Panc1 (cell line): ENCODE results near the gene ADAMTS16. TPM values are rescaled to one million over a fixed set of nuclear protein-coding genes. Genes with fewer than 3 reads are reported as not detected.

ENCODE experiments used
- ATAC-seq: fragments of 200-7000 bp; cut with Tn5 transposase; 2 replicates; pipeline ENCODE4 v1.9.1; 2020; ENCODE audit warnings: mild to moderate bottlenecking, moderate library complexity
- BruUV-seq: library from RNA; stranded (reverse); fragments of 400-500 nt; replicated peaks from 2 replicates; lab custom pipeline; 2021; lab: Mats Ljungman, UMichigan
- CTCF ChIA-PET: fragments of 300-600 bp; sonication (Branson Sonifier 250); formaldehyde crosslinking; loops from one replicate; lab custom pipeline; 2022; ENCODE audit warnings: antibody characterized with exemption; lab: Charles Lee
- POLR2A ChIA-PET: fragments of 300-600 bp; sonication (Branson Sonifier 250); formaldehyde crosslinking; loops from one replicate; lab custom pipeline; 2022; ENCODE audit warnings: antibody characterized with exemption; lab: Charles Lee
- DNase-seq: peaks from one replicate; pipeline ENCODE4 v3.0.0-alpha.2; 2010; ENCODE audit warnings: low read depth, low spot score
- H3K27ac ChIP-seq: 2 replicates; pipeline ENCODE4 v1.5.1; 2011; ENCODE audit warnings: mild to moderate bottlenecking, low read length, inconsistent platforms
- H3K27me3 ChIP-seq: fragments of 200-500 bp; sonication (Bioruptor generic); 2 replicates; pipeline ENCODE4 v1.6.0; 2014; ENCODE audit warnings: low read length, inconsistent platforms; ENCODE audit not compliant: control insufficient read depth, insufficient read depth
- H3K36me3 ChIP-seq: fragments of 200-500 bp; sonication (Bioruptor generic); 2 replicates; pipeline ENCODE4 v1.5.1; 2014; ENCODE audit warnings: inconsistent platforms, mild to moderate bottlenecking, low read length, moderate library complexity; ENCODE audit not compliant: control insufficient read depth, insufficient read depth
- H3K4me1 ChIP-seq: 2 replicates; pipeline ENCODE4 v1.5.1; 2011; ENCODE audit warnings: inconsistent platforms, mild to moderate bottlenecking, low read length, moderate library complexity; ENCODE audit not compliant: control insufficient read depth, insufficient read depth
- H3K4me3 ChIP-seq, 2 experiments: 2 replicates each; pipeline ENCODE4 v1.5.1; 2011 to 2012; ENCODE audit warnings: low read depth in 2 of 2, low read length in 2 of 2, mild to moderate bottlenecking in 2 of 2, inconsistent platforms in 1 of 2, moderate library complexity in 1 of 2
- H3K9me3 ChIP-seq: fragments of 200-500 bp; sonication (Bioruptor generic); 2 replicates; pipeline ENCODE4 v1.5.1; 2014; ENCODE audit warnings: low read depth, mild to moderate bottlenecking, inconsistent platforms, low read length, moderate library complexity; ENCODE audit not compliant: control insufficient read depth, insufficient read depth
- POLR2AphosphoS5 ChIP-seq: IDR thresholded peaks from 2 replicates; pipeline ENCODE4 v1.6.1; 2012; ENCODE audit warnings: mild to moderate bottlenecking, low read depth, low read length, moderate library complexity
- SIN3A ChIP-seq: IDR thresholded peaks from 2 replicates; pipeline ENCODE4 v1.6.1; 2012; ENCODE audit warnings: low read depth, mild to moderate bottlenecking, low read length, moderate library complexity, borderline replicate concordance; ENCODE audit not compliant: insufficient read depth
- TCF7L2 ChIP-seq: IDR thresholded peaks from 2 replicates; pipeline ENCODE4 v1.6.1; 2011; ENCODE audit warnings: mild to moderate bottlenecking, low read depth, low read length, inconsistent platforms
- in situ Hi-C: cut with HindIII; loops from 2 replicates; pipeline ENCODE4 v1.10.0; 2016; ENCODE audit warnings: low sequenced_read_pairs, low pct_unique_long_range_greater_than_20kb
- intact Hi-C: fragments of 100-400 bp; cut with micrococcal nuclease; formaldehyde crosslinking; loops from one replicate; pipeline ENCODE4 v1.10.0; 2022; ENCODE audit not compliant: unreplicated experiment
- total RNA-seq: library from RNA; stranded (reverse); gene quantifications from one replicate; pipeline ENCODE4 v1.2.1, GENCODE V29; 2021; ENCODE audit not compliant: unreplicated experiment
- TF ChIP-seq, protein P1 (sequence below): fragments of 450-650 bp; IDR thresholded peaks from 2 replicates; pipeline ENCODE4 v1.5.1; 2017; ENCODE audit warnings: mild to moderate bottlenecking
- TF ChIP-seq, protein P2 (sequence below), 2 experiments: IDR thresholded peaks; 2 replicates each; pipeline ENCODE4 v1.6.1; 2011 to 2012; ENCODE audit warnings: low read depth in 2 of 2, control low read depth in 1 of 2, low read length in 1 of 2, mild to moderate bottlenecking in 1 of 2, moderate library complexity in 1 of 2; ENCODE audit not compliant: insufficient read depth in 1 of 2

The ADAMTS16 gene
- total RNA-seq, 1 experiment from 2014 or later = 0.54 TPM

- Histone ChIP-seq H3K4me1 (no peaks in the 10 kb centered on the region), H3K36me3 (no peaks in the 10 kb centered on the region), H3K27ac (no peak overlapping the region), H3K9me3 (no peaks in the 10 kb centered on the region), H3K4me3 (no peak overlapping the region), H3K27me3 (no peaks in the 10 kb centered on the region)
- intact Hi-C loops = no loop called here
- ChIA-PET POLR2A (no interaction called here), CTCF (no interaction called here)
- no peak for DNase-seq
- in situ Hi-C loops = no loop called here
- BruUV-seq = no TSS peak
- no peak for ATAC-seq
- TF ChIP-seq SIN3A = no peak
- TF ChIP-seq POLR2AphosphoS5 = no peak
- TF ChIP-seq, protein P1, sequence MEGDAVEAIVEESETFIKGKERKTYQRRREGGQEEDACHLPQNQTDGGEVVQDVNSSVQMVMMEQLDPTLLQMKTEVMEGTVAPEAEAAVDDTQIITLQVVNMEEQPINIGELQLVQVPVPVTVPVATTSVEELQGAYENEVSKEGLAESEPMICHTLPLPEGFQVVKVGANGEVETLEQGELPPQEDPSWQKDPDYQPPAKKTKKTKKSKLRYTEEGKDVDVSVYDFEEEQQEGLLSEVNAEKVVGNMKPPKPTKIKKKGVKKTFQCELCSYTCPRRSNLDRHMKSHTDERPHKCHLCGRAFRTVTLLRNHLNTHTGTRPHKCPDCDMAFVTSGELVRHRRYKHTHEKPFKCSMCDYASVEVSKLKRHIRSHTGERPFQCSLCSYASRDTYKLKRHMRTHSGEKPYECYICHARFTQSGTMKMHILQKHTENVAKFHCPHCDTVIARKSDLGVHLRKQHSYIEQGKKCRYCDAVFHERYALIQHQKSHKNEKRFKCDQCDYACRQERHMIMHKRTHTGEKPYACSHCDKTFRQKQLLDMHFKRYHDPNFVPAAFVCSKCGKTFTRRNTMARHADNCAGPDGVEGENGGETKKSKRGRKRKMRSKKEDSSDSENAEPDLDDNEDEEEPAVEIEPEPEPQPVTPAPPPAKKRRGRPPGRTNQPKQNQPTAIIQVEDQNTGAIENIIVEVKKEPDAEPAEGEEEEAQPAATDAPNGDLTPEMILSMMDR = no peak
- TF ChIP-seq TCF7L2 = no peak
- TF ChIP-seq, protein P2, sequence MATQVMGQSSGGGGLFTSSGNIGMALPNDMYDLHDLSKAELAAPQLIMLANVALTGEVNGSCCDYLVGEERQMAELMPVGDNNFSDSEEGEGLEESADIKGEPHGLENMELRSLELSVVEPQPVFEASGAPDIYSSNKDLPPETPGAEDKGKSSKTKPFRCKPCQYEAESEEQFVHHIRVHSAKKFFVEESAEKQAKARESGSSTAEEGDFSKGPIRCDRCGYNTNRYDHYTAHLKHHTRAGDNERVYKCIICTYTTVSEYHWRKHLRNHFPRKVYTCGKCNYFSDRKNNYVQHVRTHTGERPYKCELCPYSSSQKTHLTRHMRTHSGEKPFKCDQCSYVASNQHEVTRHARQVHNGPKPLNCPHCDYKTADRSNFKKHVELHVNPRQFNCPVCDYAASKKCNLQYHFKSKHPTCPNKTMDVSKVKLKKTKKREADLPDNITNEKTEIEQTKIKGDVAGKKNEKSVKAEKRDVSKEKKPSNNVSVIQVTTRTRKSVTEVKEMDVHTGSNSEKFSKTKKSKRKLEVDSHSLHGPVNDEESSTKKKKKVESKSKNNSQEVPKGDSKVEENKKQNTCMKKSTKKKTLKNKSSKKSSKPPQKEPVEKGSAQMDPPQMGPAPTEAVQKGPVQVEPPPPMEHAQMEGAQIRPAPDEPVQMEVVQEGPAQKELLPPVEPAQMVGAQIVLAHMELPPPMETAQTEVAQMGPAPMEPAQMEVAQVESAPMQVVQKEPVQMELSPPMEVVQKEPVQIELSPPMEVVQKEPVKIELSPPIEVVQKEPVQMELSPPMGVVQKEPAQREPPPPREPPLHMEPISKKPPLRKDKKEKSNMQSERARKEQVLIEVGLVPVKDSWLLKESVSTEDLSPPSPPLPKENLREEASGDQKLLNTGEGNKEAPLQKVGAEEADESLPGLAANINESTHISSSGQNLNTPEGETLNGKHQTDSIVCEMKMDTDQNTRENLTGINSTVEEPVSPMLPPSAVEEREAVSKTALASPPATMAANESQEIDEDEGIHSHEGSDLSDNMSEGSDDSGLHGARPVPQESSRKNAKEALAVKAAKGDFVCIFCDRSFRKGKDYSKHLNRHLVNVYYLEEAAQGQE (IDR thresholded peaks at IDR 0.05; ENCODE audit: insufficient read depth in 1 of 2, low read depth in 2 of 2, low read length in 1 of 2) = no peak
Observed at GRCh38 chr5:5348135-5348534, 208.0 kb downstream of the ADAMTS16 start.

GRCh38 chr5:5348576-5348975 lies 208.4 kb downstream of the ADAMTS16 start:
- H3K4me3 ChIP-seq = no peak overlapping the region
- no peaks in the 10 kb centered on the region for H3K36me3 ChIP-seq
- intact Hi-C loops (no loop called here), in situ Hi-C loops (no loop called here)
- DNase-seq (no peak), ATAC-seq (no peak)
- no TSS peak for BruUV-seq
- TF ChIP-seq, protein P2 (IDR thresholded peaks at IDR 0.05; ENCODE audit: insufficient read depth in 1 of 2, low read depth in 2 of 2, low read length in 1 of 2) = no peak
- TF ChIP-seq TCF7L2 (no peak), POLR2AphosphoS5 (no peak), SIN3A (no peak)
- TF ChIP-seq, protein P1 = no peak
- ChIA-PET POLR2A (no interaction called here), CTCF (no interaction called here)
- no peak overlapping the region for H3K27ac ChIP-seq
- H3K4me1 ChIP-seq = no peaks in the 10 kb centered on the region
- H3K9me3 ChIP-seq = no peaks in the 10 kb centered on the region
- no peaks in the 10 kb centered on the region for H3K27me3 ChIP-seq
